ENCODE data around the gene MAIP1. TPM values are rescaled to one million over a fixed set of nuclear protein-coding genes. Genes with fewer than 3 reads are reported as not detected.

MAIP1 gene
- total RNA-seq, 1 donor, result 23.3 TPM

DNA sequence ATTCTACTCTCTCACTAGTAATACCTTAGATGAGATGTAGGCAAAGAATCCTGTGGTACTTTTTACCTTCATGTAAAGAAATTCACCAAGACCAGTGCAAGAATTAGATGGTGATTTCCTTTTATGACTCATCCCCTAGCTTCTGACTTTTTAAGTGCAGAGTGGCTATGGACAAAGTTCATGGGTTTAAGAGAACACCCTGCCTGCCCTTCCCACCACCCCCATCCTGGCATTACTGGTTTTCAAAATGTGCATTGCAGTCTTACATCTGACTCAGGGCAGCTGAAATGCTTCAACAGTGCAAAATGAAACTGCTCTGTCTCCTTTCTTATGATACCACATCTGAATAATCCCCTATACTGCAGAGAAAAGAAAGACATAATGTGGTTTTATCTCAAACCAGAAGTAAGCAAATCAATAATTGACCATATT, 22.6 kb downstream of the MAIP1 start:
- TF ChIP-seq CTCF (IDR thresholded peaks at IDR 0.05; ENCODE audit: insufficient read depth, low read length), result no peak
- DNase-seq (ENCODE audit: low read depth), result peak; percentile 75
- H3K4me3 ChIP-seq (ENCODE audit: low read depth, low read length), result no peak overlapping the region

GRCh38 chr2:199979398-199979797, 24.0 kb downstream of the MAIP1 start:
- peak overlapping the region; percentile 39 for H3K4me3 ChIP-seq (ENCODE audit: low read depth, low read length)
- TF ChIP-seq CTCF (IDR thresholded peaks at IDR 0.05; ENCODE audit: insufficient read depth, low read length), result no peak
- DNase-seq (ENCODE audit: low read depth), result no peak

DNA sequence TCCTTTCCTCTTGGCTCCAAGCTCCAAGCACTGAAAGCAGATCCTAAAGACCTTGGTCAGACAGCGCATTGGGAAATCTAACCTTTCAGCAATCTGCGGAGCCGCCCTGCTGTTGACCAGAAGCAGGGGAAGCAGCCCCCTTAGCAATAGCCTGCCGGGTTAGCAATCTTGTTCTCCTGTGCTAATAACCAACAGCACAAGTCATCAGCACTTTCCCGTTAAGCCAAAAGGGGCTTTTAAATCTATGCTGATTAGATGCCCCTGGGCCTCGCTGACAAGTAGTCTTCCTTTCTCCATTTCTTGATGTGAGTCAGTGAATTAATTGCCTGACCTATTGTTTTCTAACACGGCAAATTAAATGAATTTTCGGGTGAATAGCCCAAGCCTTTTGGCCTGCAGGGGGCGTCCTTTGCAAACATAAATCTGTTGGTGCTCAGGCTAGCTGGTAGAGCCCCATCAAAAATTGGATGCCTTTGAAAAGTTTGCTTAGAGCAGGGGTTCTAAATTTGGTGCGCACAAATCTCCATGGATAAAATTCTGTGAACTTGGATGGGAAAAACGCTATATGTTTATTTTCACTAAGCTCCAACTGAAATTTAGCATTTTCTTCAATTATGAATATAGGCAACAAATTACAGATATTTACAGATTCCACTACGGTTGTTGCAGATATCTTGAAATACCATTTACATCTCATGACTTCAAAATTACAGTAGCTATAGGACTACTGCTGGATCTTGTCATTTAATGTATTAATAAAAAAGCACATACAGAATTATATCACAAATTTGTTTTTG, 24.6 kb downstream of the MAIP1 start:
- TF ChIP-seq CTCF (IDR thresholded peaks at IDR 0.05; ENCODE audit: insufficient read depth, low read length), result peak; percentile 83
- peak; percentile 89 for DNase-seq (ENCODE audit: low read depth)
- H3K4me3 ChIP-seq (ENCODE audit: low read depth, low read length), result peak overlapping the region; percentile 39

DNA sequence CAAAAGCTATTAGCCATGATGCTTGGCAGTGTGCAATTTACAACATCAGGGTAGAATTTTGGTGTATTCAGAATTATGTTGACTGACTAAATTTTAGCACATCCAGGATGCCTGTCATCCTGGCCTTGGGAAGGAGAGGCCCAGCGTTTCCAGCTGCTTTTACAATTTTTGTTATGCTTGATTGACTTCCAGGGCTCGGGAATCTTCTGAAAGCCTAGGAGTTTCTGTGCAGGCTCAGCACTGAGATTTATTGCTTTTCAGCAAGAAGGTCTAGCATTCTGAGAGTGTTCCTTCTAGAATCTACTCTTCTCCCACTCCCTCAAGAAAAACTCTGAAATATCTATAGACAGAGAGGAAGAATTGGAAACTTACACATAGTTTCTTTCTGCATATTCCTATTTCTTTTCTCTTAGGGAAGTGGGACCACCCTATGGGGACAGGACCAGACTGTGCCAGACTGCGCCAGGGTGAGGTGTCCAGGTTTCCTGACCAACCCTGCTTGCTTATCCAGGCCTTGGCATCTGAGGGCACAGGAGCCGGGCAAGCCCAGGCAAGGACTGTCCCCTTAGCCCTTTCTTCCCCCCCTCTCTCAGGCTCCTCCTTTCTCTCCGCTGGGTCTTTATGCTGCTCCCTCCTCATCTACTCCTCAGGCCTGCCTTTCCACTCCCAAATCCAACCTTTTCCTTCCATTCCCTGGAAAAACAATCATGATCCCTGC, 26.9 kb downstream of the MAIP1 start:
- no peak overlapping the region for H3K4me3 ChIP-seq (ENCODE audit: low read depth, low read length)
- DNase-seq (ENCODE audit: low read depth), result no peak
- TF ChIP-seq CTCF (IDR thresholded peaks at IDR 0.05; ENCODE audit: insufficient read depth, low read length), result no peak

GRCh38 chr2:199983534-199983933, 28.2 kb downstream of the MAIP1 start:
- DNase-seq (ENCODE audit: low read depth), result no peak
- no peak overlapping the region for H3K4me3 ChIP-seq (ENCODE audit: low read depth, low read length)
- no peak for TF ChIP-seq CTCF (IDR thresholded peaks at IDR 0.05; ENCODE audit: insufficient read depth, low read length)

DNA sequence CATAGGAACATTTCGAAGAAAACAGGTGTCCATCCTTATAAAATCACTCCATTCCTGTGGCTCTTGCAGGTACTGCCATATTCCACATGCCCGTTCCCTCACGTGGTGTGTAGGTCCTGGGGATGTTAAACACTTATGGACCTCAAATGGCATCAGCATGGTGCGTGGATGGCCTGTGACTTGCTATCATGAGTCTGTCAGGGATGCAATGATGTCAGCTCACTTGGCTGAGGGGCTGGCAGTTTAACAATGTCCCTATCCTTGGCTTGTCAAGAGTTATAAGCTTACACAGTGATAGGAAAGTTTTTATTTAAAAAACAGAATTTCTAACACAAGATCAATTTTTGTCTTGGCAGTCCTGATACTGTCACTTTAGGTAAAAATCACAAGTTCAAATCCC, 28.8 kb downstream of the MAIP1 start:
- DNase-seq (ENCODE audit: low read depth), result no peak
- TF ChIP-seq CTCF (IDR thresholded peaks at IDR 0.05; ENCODE audit: insufficient read depth, low read length), result no peak
- no peak overlapping the region for H3K4me3 ChIP-seq (ENCODE audit: low read depth, low read length)

All from fibroblast of the aortic adventitia (primary cell).